Tibial nerve (tissue), 4 donors: ENCODE data around the gene ZNF579. TPM values are rescaled to one million over a fixed set of nuclear protein-coding genes. Genes with fewer than 3 reads are reported as not detected.

Experiments used
- DNase-seq, 2 donors: peaks; one replicate each; pipeline ENCODE4 v3.0.0-alpha.2; 2019; ENCODE audit warnings: low spot score in 2 of 2
- H3K27ac ChIP-seq, 4 donors: fragments of 200-600 bp; sonication (generic) in 3 of 4; one replicate each; pipeline ENCODE4 v1.5.1; 2017 to 2019; ENCODE audit warnings: mild to moderate bottlenecking in 1 of 4
- H3K27me3 ChIP-seq, 2 donors: fragments of 200-600 bp; sonication (generic) in 1 of 2; one replicate each; pipeline versions ENCODE4 v1.5.1 to v1.6.0; 2017 to 2019
- H3K36me3 ChIP-seq, 3 donors: fragments of 200-600 bp; sonication (generic); one replicate each; pipeline ENCODE4 v1.5.1; 2018 to 2019
- H3K4me1 ChIP-seq, 4 donors: fragments of 200-600 bp; sonication (generic) in 3 of 4; one replicate each; pipeline ENCODE4 v1.5.1; 2017 to 2019
- H3K4me3 ChIP-seq, 4 donors: fragments of 200-600 bp; sonication (generic) in 3 of 4; one replicate each; pipeline ENCODE4 v1.5.1; 2017 to 2019; ENCODE audit warnings: mild to moderate bottlenecking in 1 of 4, moderate library complexity in 1 of 4
- H3K9me3 ChIP-seq, 4 donors: fragments of 200-600 bp; sonication (generic) in 3 of 4; one replicate each; pipeline ENCODE4 v1.5.1; 2017 to 2019
- EP300 ChIP-seq, 2 donors: sonication (generic); formaldehyde crosslinking; IDR thresholded peaks; one replicate each; pipeline ENCODE4 v1.6.1; 2017; ENCODE audit warnings: antibody characterized with exemption in 2 of 2, mild to moderate bottlenecking in 1 of 2
- POLR2A ChIP-seq, 2 donors: fragments of 450-650 bp; IDR thresholded peaks; one replicate each; pipeline ENCODE4 v1.6.1; 2017; ENCODE audit warnings: antibody characterized with exemption in 2 of 2, mild to moderate bottlenecking in 2 of 2, moderate library complexity in 2 of 2
- WGBS, 2 donors: methylation state at CpG; one replicate each; pipeline ENCODE4 v1.1.5; 2018; 5-methylcytosine and 5-hydroxymethylcytosine counted together
- total RNA-seq, 4 donors: library from RNA; depleted of rRNA; stranded (reverse); fragments of >200 nt; gene quantifications; one replicate each; pipeline ENCODE4 v1.1.0, GENCODE V29; 2016
- TF ChIP-seq, protein P1 (sequence below), 5 experiments: fragments of 200-600 bp in 3 of 5; fragments of 450-650 bp in 2 of 5; sonication (generic) in 3 of 5; IDR thresholded peaks; one replicate each; pipeline ENCODE4 v1.5.1; 2016 to 2019; ENCODE audit warnings: antibody characterized with exemption in 5 of 5, mild to moderate bottlenecking in 3 of 5, moderate library complexity in 2 of 5

Gene ZNF579
- total RNA-seq, 4 donors from 2014 or later, result 2.0 to 5.3 (median 4.2) TPM

DNA sequence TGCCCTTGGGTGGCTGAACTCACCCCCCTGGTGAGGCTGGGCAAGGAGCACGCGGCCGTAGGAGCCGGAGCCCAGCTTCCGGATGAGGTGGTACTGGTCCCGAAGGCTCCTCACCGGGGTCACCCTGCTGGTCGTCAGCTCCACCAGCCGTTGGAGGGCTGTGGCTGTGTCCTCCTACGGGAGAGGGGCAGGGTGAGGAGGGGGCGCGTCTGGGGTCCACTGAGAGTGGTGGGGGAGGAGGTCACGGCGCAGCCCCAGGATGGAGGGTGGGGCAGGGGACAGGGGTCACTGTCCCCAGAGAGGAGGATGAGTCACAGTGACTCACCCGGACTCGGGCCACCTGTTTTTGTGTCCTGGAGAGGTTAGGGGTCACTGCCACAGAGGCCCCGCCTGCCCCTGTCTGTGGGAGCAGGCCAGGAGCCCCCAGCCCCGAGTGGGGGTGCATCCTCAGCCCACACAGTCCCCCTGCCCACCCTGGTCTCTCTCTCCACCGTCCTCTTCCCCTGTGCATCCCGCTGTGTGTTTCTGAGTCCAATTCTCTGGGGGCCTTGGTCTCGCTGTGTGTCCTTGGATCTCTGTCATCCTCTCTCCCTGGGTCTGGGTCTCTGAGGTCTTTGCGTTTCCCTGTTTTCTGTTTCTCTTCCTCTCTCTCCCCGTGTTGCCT lies 35.7 kb downstream of the ZNF579 start:
- DNase-seq, result no peak
- H3K4me1 ChIP-seq, result peaks cover 0 to 12% (median 0%) of the 10 kb centered on the region in 4 donors
- no peaks in the 10 kb centered on the region for H3K9me3 ChIP-seq
- H3K27ac ChIP-seq, result no peak overlapping the region
- H3K27me3 ChIP-seq, result peaks cover 0 to 43% of the 10 kb centered on the region in 2 donors
- TF ChIP-seq POLR2A (IDR thresholded peaks at IDR 0.05), result no peak
- no peak for TF ChIP-seq EP300 (IDR thresholded peaks at IDR 0.05)
- TF ChIP-seq, protein P1, sequence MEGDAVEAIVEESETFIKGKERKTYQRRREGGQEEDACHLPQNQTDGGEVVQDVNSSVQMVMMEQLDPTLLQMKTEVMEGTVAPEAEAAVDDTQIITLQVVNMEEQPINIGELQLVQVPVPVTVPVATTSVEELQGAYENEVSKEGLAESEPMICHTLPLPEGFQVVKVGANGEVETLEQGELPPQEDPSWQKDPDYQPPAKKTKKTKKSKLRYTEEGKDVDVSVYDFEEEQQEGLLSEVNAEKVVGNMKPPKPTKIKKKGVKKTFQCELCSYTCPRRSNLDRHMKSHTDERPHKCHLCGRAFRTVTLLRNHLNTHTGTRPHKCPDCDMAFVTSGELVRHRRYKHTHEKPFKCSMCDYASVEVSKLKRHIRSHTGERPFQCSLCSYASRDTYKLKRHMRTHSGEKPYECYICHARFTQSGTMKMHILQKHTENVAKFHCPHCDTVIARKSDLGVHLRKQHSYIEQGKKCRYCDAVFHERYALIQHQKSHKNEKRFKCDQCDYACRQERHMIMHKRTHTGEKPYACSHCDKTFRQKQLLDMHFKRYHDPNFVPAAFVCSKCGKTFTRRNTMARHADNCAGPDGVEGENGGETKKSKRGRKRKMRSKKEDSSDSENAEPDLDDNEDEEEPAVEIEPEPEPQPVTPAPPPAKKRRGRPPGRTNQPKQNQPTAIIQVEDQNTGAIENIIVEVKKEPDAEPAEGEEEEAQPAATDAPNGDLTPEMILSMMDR (IDR thresholded peaks at IDR 0.05), result no peak
- H3K4me3 ChIP-seq, result no peak overlapping the region
- WGBS, 2 donors, result 69 to 76% methylated on average over 20 to 23 of the region's 23 CpGs
- no peaks in the 10 kb centered on the region for H3K36me3 ChIP-seq

DNA sequence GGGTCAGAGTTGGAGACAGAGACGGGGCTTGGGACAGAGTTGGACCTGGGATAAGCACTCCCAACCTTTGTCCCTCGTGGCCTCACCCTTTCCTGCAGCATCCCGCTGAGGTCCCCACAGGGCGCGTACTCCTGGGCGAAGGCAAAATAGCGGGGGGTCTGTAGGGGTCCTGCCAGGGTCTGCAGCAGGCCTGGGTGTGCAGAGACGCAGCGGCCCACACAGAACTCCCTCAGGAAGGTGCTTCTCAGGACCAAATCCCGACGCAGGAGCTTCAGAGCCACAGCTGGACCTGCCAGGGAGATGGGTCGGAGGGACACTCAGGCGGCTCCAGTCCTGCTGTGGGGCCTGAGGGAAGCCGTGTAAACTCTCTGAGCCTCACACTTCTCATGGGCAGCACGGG lies 36.6 kb downstream of the ZNF579 start:
- peaks cover 0 to 8% (median 0%) of the 10 kb centered on the region in 4 donors for H3K4me1 ChIP-seq
- no peaks in the 10 kb centered on the region for H3K9me3 ChIP-seq
- TF ChIP-seq POLR2A (IDR thresholded peaks at IDR 0.05), result no peak
- TF ChIP-seq EP300 (IDR thresholded peaks at IDR 0.05), result no peak
- TF ChIP-seq, protein P1 (IDR thresholded peaks at IDR 0.05), result no peak
- H3K36me3 ChIP-seq, result no peaks in the 10 kb centered on the region
- no peak for DNase-seq
- H3K27ac ChIP-seq, result no peak overlapping the region
- H3K27me3 ChIP-seq, result peaks cover 0 to 36% of the 10 kb centered on the region in 2 donors
- WGBS, 2 donors, result 81 to 84% methylated on average over 13 to 15 of the region's 15 CpGs
- no peak overlapping the region for H3K4me3 ChIP-seq

DNA sequence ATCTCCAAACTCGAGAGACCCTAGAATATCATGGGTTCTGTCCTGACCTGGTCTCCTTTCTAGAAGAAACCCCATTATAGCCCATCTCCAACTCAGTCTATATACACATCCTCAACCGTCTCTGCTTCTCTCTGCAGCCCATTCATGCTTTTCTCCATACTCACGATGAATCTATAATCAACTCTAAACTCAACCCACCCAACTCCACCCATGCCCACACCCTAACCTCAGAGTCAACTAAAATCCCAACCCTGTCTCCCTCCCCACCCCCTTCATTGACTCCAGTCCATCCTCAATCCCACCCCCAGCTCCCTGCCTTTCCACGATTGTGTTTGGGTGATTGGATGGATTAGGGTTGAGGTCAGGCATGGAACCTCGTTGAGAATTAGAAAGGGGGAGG lies 37.1 kb downstream of the ZNF579 start:
- Histone ChIP-seq H3K4me3 (no peak overlapping the region), H3K9me3 (no peaks in the 10 kb centered on the region), H3K27me3 (peaks cover 0 to 32% of the 10 kb centered on the region in 2 donors), H3K27ac (no peak overlapping the region), H3K4me1 (peaks cover 0 to 8% (median 0%) of the 10 kb centered on the region in 4 donors), H3K36me3 (no peaks in the 10 kb centered on the region)
- TF ChIP-seq POLR2A (IDR thresholded peaks at IDR 0.05), result no peak
- DNase-seq, result no peak
- whole genome bisulfite sequencing, 2 donors, result 72 to 75% methylated on average over 5 of the region's 5 CpGs

DNA sequence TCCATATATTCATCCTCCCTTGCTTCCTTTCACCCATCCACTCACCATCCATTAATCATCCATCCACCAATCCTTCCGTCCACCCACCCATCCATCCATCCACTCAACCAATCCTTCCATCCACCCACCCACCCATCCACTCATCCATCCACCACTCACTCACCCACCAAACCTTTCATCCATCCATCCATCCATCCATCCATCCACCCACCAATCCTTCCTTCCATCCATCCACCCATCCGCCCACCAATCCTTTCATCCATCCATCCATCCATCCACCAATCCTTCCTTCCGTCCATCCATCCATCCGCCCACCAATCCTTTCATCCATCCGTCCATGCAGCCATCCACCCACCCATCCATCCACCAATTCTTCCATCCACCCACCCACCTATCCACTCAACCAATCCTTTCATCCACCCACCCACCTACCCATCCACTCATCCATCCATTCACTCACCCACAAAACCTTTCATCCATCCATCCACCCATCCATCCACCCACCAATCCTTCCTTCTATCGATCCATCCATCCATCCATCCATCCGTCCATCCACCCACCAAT lies 38.3 kb downstream of the ZNF579 start:
- 89 to 90% methylated on average over 7 of the region's 7 CpGs for WGBS, 2 donors
- no peak overlapping the region for H3K4me3 ChIP-seq

DNA sequence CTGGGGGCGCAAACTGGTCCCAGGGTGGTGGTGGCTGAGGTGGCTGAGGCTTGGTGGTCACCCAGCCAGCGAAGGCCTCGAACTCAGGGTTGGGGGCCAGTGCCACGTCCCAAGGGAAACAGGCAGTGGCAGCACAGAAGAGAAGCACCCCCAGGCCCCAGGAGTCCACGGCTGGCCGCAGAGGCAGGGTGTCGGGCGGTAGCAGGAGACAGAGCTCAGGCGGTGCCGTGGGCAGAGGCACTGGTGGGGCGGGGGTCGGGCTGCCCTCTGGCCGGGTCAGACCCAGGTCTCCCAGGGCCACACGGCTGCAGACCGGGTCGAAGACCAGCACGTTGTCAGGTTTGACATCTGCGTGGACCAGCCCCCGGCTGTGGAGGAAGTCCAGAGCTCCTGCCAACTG lies 39.6 kb downstream of the ZNF579 start:
- TF ChIP-seq, protein P1 (IDR thresholded peaks at IDR 0.05), result no peak
- TF ChIP-seq POLR2A (IDR thresholded peaks at IDR 0.05), result no peak
- TF ChIP-seq EP300 (IDR thresholded peaks at IDR 0.05), result no peak
- no peaks in the 10 kb centered on the region for H3K36me3 ChIP-seq
- no peak overlapping the region for H3K27ac ChIP-seq
- no peaks in the 10 kb centered on the region for H3K9me3 ChIP-seq
- no peak for DNase-seq
- WGBS, 2 donors, result 80 to 89% methylated on average over 5 to 18 of the region's 19 CpGs
- H3K4me3 ChIP-seq, result no peak overlapping the region
- H3K4me1 ChIP-seq, result no peaks in the 10 kb centered on the region
- H3K27me3 ChIP-seq, result peaks cover 0 to 15% of the 10 kb centered on the region in 2 donors

More for the DNA sequence above, 38.3 kb downstream of the ZNF579 start:
- Histone ChIP-seq H3K27me3 (peaks cover 0 to 23% of the 10 kb centered on the region in 2 donors), H3K36me3 (no peaks in the 10 kb centered on the region), H3K27ac (no peak overlapping the region), H3K9me3 (no peaks in the 10 kb centered on the region), H3K4me1 (peaks cover 0 to 5% (median 0%) of the 10 kb centered on the region in 4 donors)
- no peak for TF ChIP-seq POLR2A (IDR thresholded peaks at IDR 0.05)
- no peak for TF ChIP-seq EP300 (IDR thresholded peaks at IDR 0.05)
- TF ChIP-seq, protein P1 (IDR thresholded peaks at IDR 0.05), result no peak
- no peak for DNase-seq
